ENCODE results near the gene MVB12A.

- TF ChIP-seq, protein P1, sequence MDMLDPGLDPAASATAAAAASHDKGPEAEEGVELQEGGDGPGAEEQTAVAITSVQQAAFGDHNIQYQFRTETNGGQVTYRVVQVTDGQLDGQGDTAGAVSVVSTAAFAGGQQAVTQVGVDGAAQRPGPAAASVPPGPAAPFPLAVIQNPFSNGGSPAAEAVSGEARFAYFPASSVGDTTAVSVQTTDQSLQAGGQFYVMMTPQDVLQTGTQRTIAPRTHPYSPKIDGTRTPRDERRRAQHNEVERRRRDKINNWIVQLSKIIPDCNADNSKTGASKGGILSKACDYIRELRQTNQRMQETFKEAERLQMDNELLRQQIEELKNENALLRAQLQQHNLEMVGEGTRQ (IDR thresholded peaks at IDR 0.05) = no peak
- TF ChIP-seq, protein P2, sequence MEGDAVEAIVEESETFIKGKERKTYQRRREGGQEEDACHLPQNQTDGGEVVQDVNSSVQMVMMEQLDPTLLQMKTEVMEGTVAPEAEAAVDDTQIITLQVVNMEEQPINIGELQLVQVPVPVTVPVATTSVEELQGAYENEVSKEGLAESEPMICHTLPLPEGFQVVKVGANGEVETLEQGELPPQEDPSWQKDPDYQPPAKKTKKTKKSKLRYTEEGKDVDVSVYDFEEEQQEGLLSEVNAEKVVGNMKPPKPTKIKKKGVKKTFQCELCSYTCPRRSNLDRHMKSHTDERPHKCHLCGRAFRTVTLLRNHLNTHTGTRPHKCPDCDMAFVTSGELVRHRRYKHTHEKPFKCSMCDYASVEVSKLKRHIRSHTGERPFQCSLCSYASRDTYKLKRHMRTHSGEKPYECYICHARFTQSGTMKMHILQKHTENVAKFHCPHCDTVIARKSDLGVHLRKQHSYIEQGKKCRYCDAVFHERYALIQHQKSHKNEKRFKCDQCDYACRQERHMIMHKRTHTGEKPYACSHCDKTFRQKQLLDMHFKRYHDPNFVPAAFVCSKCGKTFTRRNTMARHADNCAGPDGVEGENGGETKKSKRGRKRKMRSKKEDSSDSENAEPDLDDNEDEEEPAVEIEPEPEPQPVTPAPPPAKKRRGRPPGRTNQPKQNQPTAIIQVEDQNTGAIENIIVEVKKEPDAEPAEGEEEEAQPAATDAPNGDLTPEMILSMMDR (IDR thresholded peaks at IDR 0.05) = no peak
- no peak for TF ChIP-seq EP300 (IDR thresholded peaks at IDR 0.05)
- no peak for TF ChIP-seq MAFK (IDR thresholded peaks at IDR 0.05; ENCODE audit: partially characterized antibody)
- no peak for TF ChIP-seq E2F6 (IDR thresholded peaks at IDR 0.05; ENCODE audit: borderline replicate concordance, low read depth)
- no peak for TF ChIP-seq POLR2A (IDR thresholded peaks at IDR 0.05; ENCODE audit: low read length)
- TF ChIP-seq, protein P3, sequence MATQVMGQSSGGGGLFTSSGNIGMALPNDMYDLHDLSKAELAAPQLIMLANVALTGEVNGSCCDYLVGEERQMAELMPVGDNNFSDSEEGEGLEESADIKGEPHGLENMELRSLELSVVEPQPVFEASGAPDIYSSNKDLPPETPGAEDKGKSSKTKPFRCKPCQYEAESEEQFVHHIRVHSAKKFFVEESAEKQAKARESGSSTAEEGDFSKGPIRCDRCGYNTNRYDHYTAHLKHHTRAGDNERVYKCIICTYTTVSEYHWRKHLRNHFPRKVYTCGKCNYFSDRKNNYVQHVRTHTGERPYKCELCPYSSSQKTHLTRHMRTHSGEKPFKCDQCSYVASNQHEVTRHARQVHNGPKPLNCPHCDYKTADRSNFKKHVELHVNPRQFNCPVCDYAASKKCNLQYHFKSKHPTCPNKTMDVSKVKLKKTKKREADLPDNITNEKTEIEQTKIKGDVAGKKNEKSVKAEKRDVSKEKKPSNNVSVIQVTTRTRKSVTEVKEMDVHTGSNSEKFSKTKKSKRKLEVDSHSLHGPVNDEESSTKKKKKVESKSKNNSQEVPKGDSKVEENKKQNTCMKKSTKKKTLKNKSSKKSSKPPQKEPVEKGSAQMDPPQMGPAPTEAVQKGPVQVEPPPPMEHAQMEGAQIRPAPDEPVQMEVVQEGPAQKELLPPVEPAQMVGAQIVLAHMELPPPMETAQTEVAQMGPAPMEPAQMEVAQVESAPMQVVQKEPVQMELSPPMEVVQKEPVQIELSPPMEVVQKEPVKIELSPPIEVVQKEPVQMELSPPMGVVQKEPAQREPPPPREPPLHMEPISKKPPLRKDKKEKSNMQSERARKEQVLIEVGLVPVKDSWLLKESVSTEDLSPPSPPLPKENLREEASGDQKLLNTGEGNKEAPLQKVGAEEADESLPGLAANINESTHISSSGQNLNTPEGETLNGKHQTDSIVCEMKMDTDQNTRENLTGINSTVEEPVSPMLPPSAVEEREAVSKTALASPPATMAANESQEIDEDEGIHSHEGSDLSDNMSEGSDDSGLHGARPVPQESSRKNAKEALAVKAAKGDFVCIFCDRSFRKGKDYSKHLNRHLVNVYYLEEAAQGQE (IDR thresholded peaks at IDR 0.05) = no peak
- TF ChIP-seq FOSL2 (IDR thresholded peaks at IDR 0.05) = no peak
- no peak for TF ChIP-seq FOSL2 (CRISPR knock-in tag; IDR thresholded peaks at IDR 0.05)
- no peak for TF ChIP-seq SREBF2 (IDR thresholded peaks at IDR 0.05)
Observed at GRCh38 chr19:17457616-17458015, 37.8 kb downstream of the MVB12A start.
